ENCODE measurements around the gene PPM1J.

- no peak for TF ChIP-seq CTCF (conservative IDR thresholded peaks at IDR 0.05 in 1 of 2, IDR thresholded peaks at IDR 0.05 in 1 of 2; ENCODE audit: low read depth in 1 of 2, low read length in 2 of 2)
- no peak for TF ChIP-seq EZH2 (IDR thresholded peaks at IDR 0.05; ENCODE audit: low read length, missing control alignments)
Measured at GRCh38 chr1:112712191-112712590, 2.9 kb downstream of the PPM1J start.

Measured in fibroblast of lung (primary cell).